ENCODE measurements around the gene MED16.
"Not testable (repeated sequence)": the region's sequence is repeated elsewhere in the genome, so short reads cannot be mapped to it uniquely, and the experiment has no call there.

GRCh38 chr19:842802-843179, 50.2 kb downstream of the MED16 start:
- not testable (repeated sequence) for TF ChIP-seq CTCF (IDR thresholded peaks at IDR 0.05); ZFX (IDR thresholded peaks at IDR 0.05; ENCODE audit: borderline replicate concordance)
